Erythroblast (primary cell): ENCODE data around the gene ANO1.

Experiments used
- GATA1 ChIP-seq: IDR thresholded peaks from 2 replicates; pipeline ENCODE4 v1.6.1; 2011; ENCODE audit warnings: low read depth, mild to moderate bottlenecking, control low read depth, low read length, moderate library complexity
- POLR2A ChIP-seq: IDR thresholded peaks from 2 replicates; pipeline ENCODE4 v1.6.1; 2011; ENCODE audit warnings: mild to moderate bottlenecking, low read length

DNA sequence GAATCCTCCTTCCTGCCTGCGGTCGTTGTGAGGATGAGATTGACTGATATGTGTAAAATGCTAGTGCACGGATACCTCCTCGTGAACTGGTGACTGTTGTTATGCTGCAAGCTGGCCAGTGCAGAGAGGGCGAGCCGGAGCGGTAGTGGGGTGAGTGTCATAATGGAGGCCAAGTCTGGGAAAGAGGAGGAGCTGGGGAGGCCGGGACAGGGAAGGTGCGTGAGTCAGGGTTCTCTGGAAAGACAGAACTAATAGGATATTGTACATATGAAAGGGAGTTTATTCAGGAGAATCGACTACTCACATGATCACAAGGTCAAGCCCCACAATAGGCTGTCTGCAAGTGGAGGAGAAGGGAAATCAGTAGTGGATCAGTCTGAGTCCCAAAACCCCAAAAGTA is 68.2 kb downstream of the ANO1 start:
- TF ChIP-seq POLR2A (no peak), GATA1 (no peak)
